ENCODE data around the gene CTNNBIP1. TPM values are rescaled to one million over a fixed set of nuclear protein-coding genes. Genes with fewer than 3 reads are reported as not detected.

The CTNNBIP1 gene
- total RNA-seq, 1 experiment from 2014 or later = 17.1 TPM

DNA sequence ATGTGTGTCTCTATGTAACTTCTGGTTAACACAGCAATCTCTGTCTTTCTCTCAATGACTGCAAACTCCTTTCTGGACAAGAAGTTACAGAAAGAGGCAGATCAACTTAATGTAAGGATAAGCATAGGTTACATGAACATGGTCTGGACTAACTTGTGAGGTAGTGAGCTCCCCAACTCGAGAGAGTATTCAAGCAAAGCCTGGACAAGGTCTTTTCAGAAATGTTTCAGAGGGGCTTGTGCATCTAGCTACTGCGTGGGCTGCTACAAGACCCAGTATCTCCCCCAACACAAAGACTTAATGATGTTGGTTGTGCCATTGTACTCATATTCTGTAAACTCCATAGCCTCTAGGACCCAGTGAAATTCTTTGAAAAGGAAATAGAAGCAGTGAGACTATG is 62.8 kb downstream of the CTNNBIP1 start:
- no TSS peak for BruUV-seq (replicated peaks)
- ChIA-PET CTCF (interaction anchor here (1.3 kb wide), 1 partner anchor 63 kb away, joined by 7 read pairs; no protein-coding TSS in a partner anchor), POLR2A (no interaction called here)
- no peaks in the 10 kb centered on the region for H3K9me3 ChIP-seq
- H3K36me3 Mint-ChIP-seq (ENCODE audit: insufficient read depth, unreplicated experiment) = no peaks in the 10 kb centered on the region
- DNase-seq = no peak
- no peak overlapping the region for H3K27ac Mint-ChIP-seq (ENCODE audit: unreplicated experiment)
- no peaks in the 10 kb centered on the region for H3K4me1 ChIP-seq
- intact Hi-C loops (cut with micrococcal nuclease; ENCODE audit: unreplicated experiment) = no loop called here
- H3K36me3 ChIP-seq (ENCODE audit: control insufficient read depth, insufficient read depth, low read length) = no peaks in the 10 kb centered on the region
- H3K4me3 Mint-ChIP-seq (ENCODE audit: unreplicated experiment) = no peak overlapping the region
- no peaks in the 10 kb centered on the region for H3K4me1 Mint-ChIP-seq (ENCODE audit: low read depth, unreplicated experiment)
- no peaks in the 10 kb centered on the region for H3K9me3 Mint-ChIP-seq (ENCODE audit: unreplicated experiment)
- no peak overlapping the region for H3K4me3 ChIP-seq (ENCODE audit: low read depth, low read length)
- H3K27me3 ChIP-seq (replicated peaks; ENCODE audit: control insufficient read depth, insufficient read depth, low read length) = no peaks in the 10 kb centered on the region
- TF ChIP-seq, protein P1, sequence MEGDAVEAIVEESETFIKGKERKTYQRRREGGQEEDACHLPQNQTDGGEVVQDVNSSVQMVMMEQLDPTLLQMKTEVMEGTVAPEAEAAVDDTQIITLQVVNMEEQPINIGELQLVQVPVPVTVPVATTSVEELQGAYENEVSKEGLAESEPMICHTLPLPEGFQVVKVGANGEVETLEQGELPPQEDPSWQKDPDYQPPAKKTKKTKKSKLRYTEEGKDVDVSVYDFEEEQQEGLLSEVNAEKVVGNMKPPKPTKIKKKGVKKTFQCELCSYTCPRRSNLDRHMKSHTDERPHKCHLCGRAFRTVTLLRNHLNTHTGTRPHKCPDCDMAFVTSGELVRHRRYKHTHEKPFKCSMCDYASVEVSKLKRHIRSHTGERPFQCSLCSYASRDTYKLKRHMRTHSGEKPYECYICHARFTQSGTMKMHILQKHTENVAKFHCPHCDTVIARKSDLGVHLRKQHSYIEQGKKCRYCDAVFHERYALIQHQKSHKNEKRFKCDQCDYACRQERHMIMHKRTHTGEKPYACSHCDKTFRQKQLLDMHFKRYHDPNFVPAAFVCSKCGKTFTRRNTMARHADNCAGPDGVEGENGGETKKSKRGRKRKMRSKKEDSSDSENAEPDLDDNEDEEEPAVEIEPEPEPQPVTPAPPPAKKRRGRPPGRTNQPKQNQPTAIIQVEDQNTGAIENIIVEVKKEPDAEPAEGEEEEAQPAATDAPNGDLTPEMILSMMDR (IDR thresholded peaks at IDR 0.05; ENCODE audit: insufficient read depth in 1 of 2, low read depth in 1 of 2, low read length in 1 of 2, severe bottlenecking in 1 of 2, unreplicated experiment in 1 of 2) = no peak
- H3K27me3 Mint-ChIP-seq (ENCODE audit: insufficient read depth, unreplicated experiment) = no peaks in the 10 kb centered on the region

DNA sequence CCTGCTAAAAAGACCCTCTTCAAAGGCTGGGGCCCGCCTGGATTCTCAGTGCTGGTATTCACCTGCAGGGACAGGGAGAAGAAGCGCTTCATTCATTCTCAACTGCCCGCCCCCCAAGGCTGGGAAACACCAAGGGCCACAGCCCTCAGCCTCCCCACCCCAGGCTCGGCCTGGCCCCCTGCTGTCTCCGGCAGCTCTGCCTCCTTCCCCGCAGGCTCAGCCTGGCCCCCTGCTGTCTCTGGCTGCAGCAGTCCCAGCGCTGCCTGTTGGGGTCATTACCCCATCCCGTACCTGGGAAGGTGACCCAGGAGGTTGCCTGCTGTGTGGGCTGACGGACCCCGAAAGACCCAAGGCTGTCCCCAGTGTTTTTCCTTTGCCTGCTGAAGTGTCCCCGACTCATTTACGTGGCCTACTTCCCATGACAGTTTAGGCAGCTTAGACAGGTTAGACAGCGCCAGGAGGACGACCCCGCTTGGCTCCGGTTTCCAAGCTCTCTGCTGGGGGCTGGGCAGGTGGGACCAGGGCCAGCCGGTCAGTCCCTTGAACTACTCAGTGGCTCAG is 63.4 kb downstream of the CTNNBIP1 start:
- Mint-ChIP-seq H3K4me1 (ENCODE audit: low read depth, unreplicated experiment) (no peaks in the 10 kb centered on the region), H3K4me3 (ENCODE audit: unreplicated experiment) (no peak overlapping the region), H3K9me3 (ENCODE audit: unreplicated experiment) (no peaks in the 10 kb centered on the region), H3K27ac (ENCODE audit: unreplicated experiment) (no peak overlapping the region), H3K27me3 (ENCODE audit: insufficient read depth, unreplicated experiment) (no peaks in the 10 kb centered on the region), H3K36me3 (ENCODE audit: insufficient read depth, unreplicated experiment) (no peaks in the 10 kb centered on the region)
- intact Hi-C loops (cut with micrococcal nuclease; ENCODE audit: unreplicated experiment) = no loop called here
- ChIA-PET CTCF (no interaction called here), POLR2A (no interaction called here)
- TF ChIP-seq, protein P1 (IDR thresholded peaks at IDR 0.05; ENCODE audit: insufficient read depth in 1 of 2, low read depth in 1 of 2, low read length in 1 of 2, severe bottlenecking in 1 of 2, unreplicated experiment in 1 of 2) = no peak
- H3K9me3 ChIP-seq = no peaks in the 10 kb centered on the region
- H3K27me3 ChIP-seq (replicated peaks; ENCODE audit: control insufficient read depth, insufficient read depth, low read length) = no peaks in the 10 kb centered on the region
- H3K36me3 ChIP-seq (ENCODE audit: control insufficient read depth, insufficient read depth, low read length) = no peaks in the 10 kb centered on the region
- H3K4me1 ChIP-seq = no peaks in the 10 kb centered on the region
- no peak for DNase-seq
- H3K4me3 ChIP-seq (ENCODE audit: low read depth, low read length) = no peak overlapping the region
- no TSS peak for BruUV-seq (replicated peaks)

DNA sequence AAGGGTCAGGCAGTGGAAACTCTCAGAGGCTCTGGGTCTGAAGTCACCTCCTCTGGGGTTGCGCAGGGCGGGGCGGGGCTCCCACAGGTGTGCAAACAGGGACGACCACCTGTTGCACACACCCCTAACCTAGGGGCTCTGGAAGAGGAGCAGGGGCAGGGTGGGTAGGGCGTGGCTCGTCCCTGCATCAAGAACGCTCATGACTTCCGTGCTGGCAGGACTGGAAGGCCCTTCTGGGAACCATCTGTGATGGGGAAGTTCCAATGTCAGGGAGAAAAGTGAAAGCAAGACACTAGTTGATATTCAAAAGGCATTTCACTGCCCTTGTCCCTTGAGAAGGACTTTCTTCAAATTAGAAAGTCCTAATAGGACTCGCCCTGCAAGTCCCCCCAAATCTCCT is 64.2 kb downstream of the CTNNBIP1 start:
- no TSS peak for BruUV-seq (replicated peaks)
- Histone ChIP-seq H3K4me1 (no peaks in the 10 kb centered on the region), H3K36me3 (ENCODE audit: control insufficient read depth, insufficient read depth, low read length) (no peaks in the 10 kb centered on the region), H3K27me3 (replicated peaks; ENCODE audit: control insufficient read depth, insufficient read depth, low read length) (no peaks in the 10 kb centered on the region), H3K4me3 (ENCODE audit: low read depth, low read length) (no peak overlapping the region), H3K9me3 (no peaks in the 10 kb centered on the region)
- ChIA-PET POLR2A (no interaction called here), CTCF (no interaction called here)
- TF ChIP-seq, protein P1 (IDR thresholded peaks at IDR 0.05; ENCODE audit: insufficient read depth in 1 of 2, low read depth in 1 of 2, low read length in 1 of 2, severe bottlenecking in 1 of 2, unreplicated experiment in 1 of 2) = no peak
- H3K4me3 Mint-ChIP-seq (ENCODE audit: unreplicated experiment) = no peak overlapping the region
- no peak for DNase-seq
- intact Hi-C loops (cut with micrococcal nuclease; ENCODE audit: unreplicated experiment) = no loop called here
- no peaks in the 10 kb centered on the region for H3K36me3 Mint-ChIP-seq (ENCODE audit: insufficient read depth, unreplicated experiment)
- H3K27me3 Mint-ChIP-seq (ENCODE audit: insufficient read depth, unreplicated experiment) = no peaks in the 10 kb centered on the region
- H3K9me3 Mint-ChIP-seq (ENCODE audit: unreplicated experiment) = no peaks in the 10 kb centered on the region
- no peak overlapping the region for H3K27ac Mint-ChIP-seq (ENCODE audit: unreplicated experiment)
- H3K4me1 Mint-ChIP-seq (ENCODE audit: low read depth, unreplicated experiment) = no peaks in the 10 kb centered on the region

Data from Caco-2 (cell line).